ENCODE measurements around the gene POLR2J2.
"Not testable (repeated sequence)": the region's sequence is repeated elsewhere in the genome, so short reads cannot be mapped to it uniquely, and the experiment has no call there.

Gene POLR2J2

DNA sequence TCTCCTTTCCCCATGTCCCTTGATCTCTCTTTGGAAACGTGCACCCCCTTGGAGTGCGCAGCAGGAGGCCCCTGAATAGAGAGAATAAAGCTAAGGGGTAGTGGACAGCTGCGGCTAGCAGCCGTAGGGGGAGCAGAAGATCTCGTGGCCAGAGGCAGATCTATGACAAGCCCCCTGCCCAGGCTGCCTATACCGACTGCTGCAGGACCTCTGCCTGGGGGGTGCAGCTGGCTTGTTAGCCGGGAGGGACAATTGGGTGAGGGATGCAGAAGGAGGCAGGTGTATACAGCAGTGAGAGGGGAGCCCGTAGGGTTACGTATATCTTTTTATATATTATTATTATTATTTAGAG, 469 bp upstream of the POLR2J2 start:
- not testable (repeated sequence) for DNase-seq (ENCODE audit: low read depth, low spot score)

DNA sequence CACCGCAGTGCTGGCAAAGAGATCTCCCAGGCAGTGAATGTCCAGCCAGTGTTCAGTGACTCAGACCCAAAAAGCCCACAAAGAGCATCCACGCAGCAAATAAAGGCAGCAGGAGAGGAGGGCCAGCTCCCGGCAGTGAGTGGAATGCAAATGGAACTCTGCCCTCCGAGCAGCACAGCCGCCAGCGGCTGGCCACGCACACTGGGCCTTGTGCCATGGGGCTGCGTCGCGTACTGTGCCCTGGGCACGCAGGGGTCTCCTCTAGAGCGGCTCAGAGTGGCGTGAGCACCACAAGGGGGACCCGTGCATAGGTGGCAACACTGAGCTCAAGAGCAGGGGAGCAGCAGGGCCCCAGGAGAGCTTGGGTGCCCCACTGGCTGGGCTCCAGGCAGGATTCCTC, 3.9 kb downstream of the POLR2J2 start:
- not testable (repeated sequence) for DNase-seq (ENCODE audit: low read depth, low spot score)

DNA sequence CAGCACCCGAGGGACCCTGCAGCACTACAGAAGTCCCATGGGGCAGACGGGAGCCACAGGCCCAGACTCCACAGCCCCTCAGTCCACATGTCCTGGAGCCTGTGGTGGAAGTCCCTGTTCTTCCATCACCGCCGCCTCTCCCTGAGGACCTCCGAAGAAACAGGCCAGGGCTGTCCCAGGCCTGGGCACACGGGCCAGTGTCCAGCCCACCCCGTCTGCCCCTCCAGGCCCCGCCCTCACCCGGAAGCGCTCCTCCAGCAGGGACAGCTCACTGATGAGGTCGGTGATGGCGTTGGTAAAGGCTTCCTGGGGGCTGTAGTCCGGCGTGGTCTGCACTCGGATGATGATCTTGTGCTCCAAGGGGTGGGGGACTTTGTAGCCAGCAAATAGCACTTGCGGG, 4.6 kb downstream of the POLR2J2 start:
- not testable (repeated sequence) for DNase-seq (ENCODE audit: low read depth, low spot score)

DNA sequence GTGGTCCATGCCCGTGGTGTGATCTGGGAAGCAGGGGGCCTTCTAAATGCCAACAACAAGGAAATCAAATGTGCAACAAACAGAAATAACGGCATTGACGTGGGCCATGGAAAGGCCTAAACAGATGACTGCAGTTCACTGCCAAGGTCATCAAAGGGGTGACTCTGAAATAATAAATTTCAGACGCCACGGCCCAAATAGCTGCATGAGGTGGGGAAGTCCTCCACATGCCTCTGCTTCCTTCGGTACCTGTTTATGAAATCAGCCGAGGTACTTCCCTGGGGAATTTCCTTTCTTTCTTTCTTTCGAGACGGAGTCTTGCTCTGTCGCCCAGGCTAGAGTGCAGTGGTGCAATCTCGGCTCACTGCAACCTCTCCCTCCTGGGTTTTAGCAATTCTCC, 6.7 kb downstream of the POLR2J2 start:
- not testable (repeated sequence) for DNase-seq (ENCODE audit: low read depth, low spot score)

DNA sequence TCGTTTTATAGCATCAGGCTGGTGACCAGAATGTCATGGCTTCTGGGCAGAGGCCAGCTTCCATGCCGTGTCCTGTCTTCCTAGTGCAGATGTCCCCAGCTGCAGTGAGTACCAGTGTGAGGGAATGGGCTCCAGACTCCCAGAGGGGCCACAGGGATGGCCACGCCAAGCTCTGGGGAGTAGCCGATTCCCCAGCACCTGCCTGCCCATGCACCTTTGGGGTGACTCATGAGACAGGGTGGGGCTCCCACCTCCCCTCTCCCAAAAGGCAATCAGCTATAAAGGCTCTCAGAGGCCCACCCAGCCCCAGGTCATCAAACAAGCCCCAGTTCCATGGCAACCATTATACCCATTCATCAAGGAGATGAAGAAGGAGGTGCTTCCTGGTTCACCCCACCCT, 21.5 kb downstream of the POLR2J2 start, which contains the start of gene SPDYE2B:
Gene SPDYE2B (plus strand): TSS at position 396 of the 400 bp plus-strand sequence. CDS start 2,030 bp downstream, outside the sequence.
- not testable (repeated sequence) for DNase-seq (ENCODE audit: low read depth, low spot score)

DNA sequence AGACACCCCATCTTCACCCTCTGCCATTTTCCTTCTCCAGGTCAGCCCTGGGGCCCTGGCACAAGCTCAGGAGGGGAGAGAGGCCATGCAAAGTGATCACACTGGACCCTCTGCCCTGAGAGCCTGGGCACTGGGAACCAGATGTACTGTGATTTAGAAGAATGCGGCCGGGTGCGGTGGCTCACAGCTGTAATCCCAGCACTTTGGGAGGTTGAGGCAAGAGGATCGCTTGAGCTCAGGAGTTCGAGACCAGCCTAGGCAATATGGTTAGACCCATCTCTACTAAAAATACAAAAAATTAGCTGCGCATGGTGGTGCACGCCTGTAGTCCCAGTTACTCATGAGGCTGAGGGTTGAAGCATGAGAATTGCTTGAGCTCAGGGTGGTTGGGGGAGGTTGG, 23.6 kb downstream of the POLR2J2 start:
- not testable (repeated sequence) for DNase-seq (ENCODE audit: low read depth, low spot score)

DNA sequence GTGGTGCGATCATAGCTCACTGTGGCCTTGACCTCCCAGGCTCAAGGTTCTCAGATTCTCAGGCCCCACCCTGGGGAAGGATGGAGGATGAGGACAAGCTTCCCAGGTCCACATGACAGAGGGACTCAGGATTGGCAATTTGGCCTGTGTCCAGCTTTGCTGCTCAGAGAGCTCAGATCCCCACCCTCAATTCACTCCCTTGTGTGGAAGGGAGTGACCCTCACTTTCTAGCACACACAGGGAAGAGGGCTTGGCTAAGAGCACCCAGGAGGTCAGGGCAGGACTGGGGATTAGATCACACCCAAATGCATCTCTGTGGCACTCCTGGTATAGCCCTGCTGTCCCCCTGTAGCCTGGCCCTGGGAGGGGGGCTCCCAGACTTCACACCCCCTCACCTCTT, 28.1 kb downstream of the POLR2J2 start:
- not testable (repeated sequence) for DNase-seq (ENCODE audit: low read depth, low spot score)

DNA sequence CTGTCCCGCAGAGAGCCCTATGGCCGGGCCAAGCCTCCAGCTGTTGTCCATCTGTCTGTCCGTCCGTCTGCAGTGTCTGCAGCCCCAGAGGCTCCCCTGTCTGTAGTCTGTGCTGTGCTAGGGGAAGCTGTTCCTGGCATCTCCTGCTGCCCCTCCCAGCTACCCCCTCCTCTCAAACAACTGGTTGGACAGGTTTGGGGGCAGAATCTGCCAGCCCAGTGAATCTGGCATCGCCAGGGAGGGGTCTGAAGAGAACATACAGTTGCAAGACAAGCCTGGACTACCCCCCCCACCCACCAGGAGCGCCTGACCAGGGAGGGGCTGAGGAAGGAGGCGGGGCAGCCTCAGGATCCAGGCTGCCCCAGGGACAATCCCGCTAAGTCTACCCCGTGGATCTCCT, 28.8 kb downstream of the POLR2J2 start, which contains the start of gene UPK3BL1:
Gene UPK3BL1 (minus strand): TSS at position 101 of the 400 bp plus-strand sequence. CDS start 50 bp downstream, at position 51.
- not testable (repeated sequence) for DNase-seq (ENCODE audit: low read depth, low spot score)

DNA sequence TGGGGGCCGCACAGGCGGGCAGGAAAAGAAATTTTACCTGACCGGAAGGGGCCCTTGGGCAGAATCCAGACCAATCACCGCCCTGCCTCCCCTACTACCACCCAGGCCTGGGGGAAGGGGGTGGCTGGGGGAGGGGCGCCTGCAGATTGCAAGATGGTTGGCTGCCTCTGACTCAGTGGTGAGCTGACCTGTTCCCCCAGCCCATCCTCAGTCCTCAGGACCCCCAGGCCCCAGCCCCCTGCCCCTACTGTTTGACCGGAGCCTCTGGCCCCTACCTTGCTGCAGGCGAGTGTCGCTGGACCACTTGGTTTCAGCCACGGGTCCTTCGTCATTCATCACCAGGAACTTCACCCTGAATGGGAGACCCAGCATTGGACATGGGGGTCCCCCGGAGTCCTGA, 32.6 kb downstream of the POLR2J2 start:
- not testable (repeated sequence) for DNase-seq (ENCODE audit: low read depth, low spot score)

DNA sequence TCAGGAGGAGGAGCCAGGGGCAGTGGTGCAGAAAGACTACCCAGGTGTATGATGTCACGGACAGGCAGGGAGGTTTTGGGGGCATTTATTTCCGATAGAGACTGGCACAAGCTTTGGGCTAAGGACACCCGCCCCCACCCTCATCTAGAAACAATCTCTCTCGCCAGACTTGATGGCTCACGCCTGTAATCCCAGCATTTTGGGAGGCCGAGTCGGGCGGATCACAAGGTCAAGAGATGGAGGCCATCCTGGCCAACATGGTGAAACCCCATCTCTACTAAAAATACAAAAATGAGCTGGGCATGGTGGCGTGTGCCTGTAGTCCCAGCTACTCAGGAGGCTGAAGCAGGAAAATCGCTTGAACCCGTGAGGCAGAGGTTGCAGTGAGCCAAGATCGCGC, 34.5 kb downstream of the POLR2J2 start:
- not testable (repeated sequence) for DNase-seq (ENCODE audit: low read depth, low spot score)

DNA sequence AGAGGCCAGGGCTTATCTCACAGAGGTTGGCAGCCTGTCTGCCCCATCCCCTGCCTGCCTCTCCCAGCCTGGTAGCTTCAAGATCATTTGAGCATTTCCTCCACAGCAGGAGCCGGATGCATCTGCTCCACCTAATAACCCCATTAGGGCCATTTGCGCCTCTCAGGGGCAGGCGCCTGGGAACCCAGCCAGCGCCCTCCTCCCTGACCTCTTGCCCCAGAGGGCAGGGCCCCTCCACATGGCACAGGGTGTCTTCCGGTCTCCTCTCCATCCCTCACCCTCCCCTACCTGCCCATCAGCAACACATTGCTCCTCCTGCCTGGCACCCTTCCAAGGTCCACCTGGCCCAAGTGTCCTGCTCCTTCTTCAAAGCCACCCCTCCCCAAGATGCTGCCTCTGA, 36.1 kb downstream of the POLR2J2 start:
- not testable (repeated sequence) for DNase-seq (ENCODE audit: low read depth, low spot score)

DNA sequence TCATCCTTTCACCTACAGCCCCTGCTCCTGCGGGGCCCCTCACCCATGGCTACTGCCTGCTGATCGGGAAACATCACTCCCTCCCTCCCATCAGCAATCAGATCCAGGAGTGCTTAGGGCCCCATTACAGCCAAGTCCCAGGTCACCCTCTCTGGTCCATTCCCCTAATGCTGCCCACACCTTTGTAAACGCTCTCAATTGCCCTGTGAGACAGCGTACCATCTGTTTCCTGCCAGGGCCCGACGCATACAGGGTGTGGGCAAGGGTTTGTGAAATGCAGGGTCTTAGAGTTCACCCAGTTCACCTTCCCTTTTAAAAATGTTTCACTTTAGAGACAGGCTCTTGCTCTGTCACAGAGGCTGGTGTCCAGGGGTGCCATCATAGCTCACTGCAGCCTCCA, 37.2 kb downstream of the POLR2J2 start:
- DNase-seq (ENCODE audit: low read depth, low spot score): not testable (repeated sequence)

DNA sequence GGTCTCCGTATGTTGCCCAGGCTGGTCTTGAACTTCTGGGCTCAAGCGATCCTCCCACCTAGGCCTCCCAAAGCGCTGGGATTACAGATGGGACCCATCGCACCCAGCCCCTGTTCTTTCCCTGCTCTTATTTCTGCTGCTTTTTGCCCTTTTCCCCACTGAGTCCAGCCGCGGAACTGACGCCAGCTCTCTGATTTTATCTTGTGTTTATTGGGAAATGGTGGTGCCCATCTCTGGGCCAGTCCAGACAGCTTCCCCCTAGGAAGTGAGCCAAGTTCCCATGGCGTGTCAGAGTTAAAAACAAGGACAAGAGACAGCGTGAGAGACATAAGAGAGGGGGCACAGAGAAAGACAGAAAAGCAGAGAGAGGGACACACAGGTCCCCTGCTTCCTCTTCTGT, 40.8 kb downstream of the POLR2J2 start:
- not testable (repeated sequence) for DNase-seq (ENCODE audit: low read depth, low spot score)

DNA sequence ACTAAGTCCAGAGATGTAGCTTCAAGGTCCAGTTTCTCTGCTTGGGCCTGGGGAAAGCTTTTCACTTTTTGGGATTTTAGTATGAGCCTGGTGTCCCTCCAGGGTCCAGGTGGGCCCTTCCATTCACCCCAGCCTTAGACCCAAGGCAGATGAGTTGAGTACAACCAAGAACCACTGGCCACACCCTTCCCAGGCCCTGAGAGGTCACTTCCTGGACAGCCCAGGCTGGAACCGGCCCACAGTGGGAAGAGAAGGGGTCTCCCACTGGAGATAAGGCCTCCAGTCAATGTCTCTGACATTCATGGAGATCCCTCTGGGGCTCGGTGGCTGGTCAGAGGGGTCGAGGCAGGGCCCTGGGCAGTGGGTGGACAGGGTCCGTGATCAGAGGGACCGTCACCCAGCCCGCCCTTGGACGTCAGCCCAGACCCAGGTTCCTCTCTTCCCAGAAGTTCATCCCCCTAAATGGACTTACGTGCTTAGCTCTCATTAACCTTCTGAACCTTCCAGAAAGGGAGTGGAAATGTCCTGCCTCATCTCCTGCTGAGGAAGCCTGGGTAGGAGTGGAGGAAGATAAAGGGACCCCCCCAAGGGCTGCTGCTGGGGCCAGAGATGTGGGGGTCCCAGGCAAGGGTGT, 44.1 kb downstream of the POLR2J2 start:
- not testable (repeated sequence) for DNase-seq (ENCODE audit: low read depth, low spot score)

DNA sequence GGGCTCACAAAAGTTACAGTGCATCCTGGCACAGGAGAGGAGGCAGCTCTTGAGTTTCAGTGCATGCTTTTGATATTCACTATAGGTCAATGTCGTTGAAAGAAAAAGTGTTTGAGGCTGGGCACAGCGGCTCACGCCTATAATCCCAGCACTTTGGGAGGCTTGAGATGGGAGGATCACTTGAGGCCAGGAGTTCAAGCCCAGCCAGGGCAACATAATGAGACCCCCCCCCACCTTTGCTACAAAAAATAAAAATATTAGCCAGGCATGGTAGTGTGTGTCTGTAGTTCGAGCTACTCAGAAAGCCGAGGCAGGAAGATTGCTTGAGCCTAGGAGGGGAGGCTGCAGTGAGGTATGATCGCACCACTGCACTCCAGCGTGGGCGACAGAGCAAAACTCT, 53.3 kb downstream of the POLR2J2 start:
- not testable (repeated sequence) for DNase-seq (ENCODE audit: low read depth, low spot score)

DNA sequence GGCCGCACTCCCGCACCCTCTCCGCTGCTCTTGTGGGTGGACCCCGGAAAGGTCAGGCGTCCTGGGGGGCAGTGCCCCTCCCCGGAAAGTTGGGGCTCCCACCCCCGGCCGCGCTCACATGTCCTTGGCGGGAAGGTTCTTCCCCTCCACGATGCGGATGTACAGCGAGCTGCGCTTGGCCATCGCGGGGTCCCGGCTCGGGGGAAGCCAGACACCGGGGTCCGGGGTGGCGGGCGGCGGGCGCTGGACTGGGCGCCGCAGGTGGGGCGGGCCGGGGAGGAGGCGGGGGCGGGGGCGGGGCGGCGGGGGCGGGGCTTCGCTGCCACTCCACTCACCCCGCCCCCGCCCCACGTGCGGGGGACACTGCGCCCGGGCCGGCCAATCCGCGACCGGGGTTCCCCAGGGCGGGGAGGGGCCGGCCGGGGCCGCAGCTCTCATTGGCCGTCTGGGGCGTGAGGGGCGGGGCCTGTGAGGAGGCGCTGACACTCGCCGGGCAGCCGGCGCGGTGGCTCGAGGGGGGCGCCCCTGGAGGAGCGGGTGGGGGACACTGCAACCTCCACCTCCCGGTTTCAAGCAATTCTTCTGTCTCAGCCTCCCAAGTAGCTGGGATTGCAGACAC, 54.8 kb downstream of the POLR2J2 start, which contains the start of gene RASA4:
Gene RASA4 (minus strand): TSS at position 250 of the 619 bp plus-strand sequence. CDS start 67 bp downstream, at position 183.
- not testable (repeated sequence) for DNase-seq (ENCODE audit: low read depth, low spot score)
